NK-92 (cell line): ENCODE measurements around the gene OTOF.

Experiments used
- DNase-seq: peaks from one replicate; lab custom pipeline; 2025; ENCODE audit not compliant: unreplicated experiment; lab: John Stamatoyannopoulos, UW

OTOF gene

GRCh38 chr2:26414311-26414710 is 63.6 kb downstream of the OTOF start:
- DNase-seq, result no peak

- DNase-seq, result no peak
These were observed 65.7 kb downstream of the OTOF start for GRCh38 chr2:26412091-26412673.

GRCh38 chr2:26411419-26411818 is 66.5 kb downstream of the OTOF start:
- DNase-seq, result no peak

DNA sequence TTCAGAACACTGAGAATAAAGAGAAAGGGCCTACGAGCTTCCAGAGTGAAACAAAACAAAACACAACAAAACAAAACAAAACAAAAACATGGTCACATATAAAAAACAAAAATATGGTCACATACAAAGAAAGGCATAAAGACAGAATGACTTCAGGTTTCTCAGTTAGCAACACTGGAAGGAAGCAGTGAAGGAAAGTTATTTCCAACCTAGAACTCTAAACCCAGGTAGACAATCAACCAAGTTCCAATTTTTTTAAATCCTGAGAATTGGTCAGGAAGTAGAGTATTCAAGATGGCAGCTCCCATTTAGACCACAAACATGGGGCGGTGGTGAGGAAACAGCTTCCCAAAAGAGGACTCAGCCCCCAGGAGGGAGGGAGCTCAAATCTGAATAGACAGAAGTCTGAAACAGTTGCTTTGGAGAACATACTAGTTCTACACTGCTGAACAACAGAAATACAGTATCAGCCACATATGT is 67.1 kb downstream of the OTOF start:
- DNase-seq, result no peak

- no peak for DNase-seq
These were observed 68.1 kb downstream of the OTOF start for GRCh38 chr2:26409785-26410184.

GRCh38 chr2:26407526-26407925 is 70.4 kb downstream of the OTOF start:
- DNase-seq, result no peak
